WTC11 (cell line): ENCODE results near the gene RBM19.

Source experiments
- ATF6 ChIP-seq: sonication (generic); formaldehyde crosslinking; IDR thresholded peaks from 2 replicates; pipeline ENCODE4 v1.8.1; 2023; ENCODE audit warnings: mild to moderate bottlenecking, missing genetic modification reagents
- CTCF ChIP-seq: fragments of 200-600 bp; IDR thresholded peaks from 2 replicates; pipeline ENCODE4 v1.8.0; 2022; ENCODE audit warnings: antibody characterized with exemption
- FOXJ3 ChIP-seq: sonication (generic); formaldehyde crosslinking; IDR thresholded peaks from 2 replicates; pipeline ENCODE4 v1.9.0; 2021; ENCODE audit warnings: missing genetic modification reagents, mild to moderate bottlenecking, borderline replicate concordance
- FOXP1 ChIP-seq: sonication (generic); formaldehyde crosslinking; IDR thresholded peaks from 2 replicates; pipeline ENCODE4 v1.8.0; 2022; ENCODE audit warnings: missing genetic modification reagents, mild to moderate bottlenecking, moderate library complexity, borderline replicate concordance
- NFE2L1 ChIP-seq: sonication (generic); formaldehyde crosslinking; IDR thresholded peaks from 2 replicates; pipeline ENCODE4 v1.8.1; 2023; ENCODE audit warnings: missing genetic modification reagents
- PREB ChIP-seq: sonication (generic); formaldehyde crosslinking; IDR thresholded peaks from 2 replicates; pipeline ENCODE4 v1.8.1; 2022; ENCODE audit warnings: mild to moderate bottlenecking, missing genetic modification reagents, moderate library complexity, borderline replicate concordance
- SP1 ChIP-seq: sonication (generic); formaldehyde crosslinking; conservative IDR thresholded peaks from 2 replicates; pipeline ENCODE4 v1.8.1; 2022; ENCODE audit warnings: missing genetic modification reagents
- TEAD4 ChIP-seq: sonication (generic); formaldehyde crosslinking; IDR thresholded peaks from 2 replicates; pipeline ENCODE4 v1.8.0; 2022; ENCODE audit warnings: mild to moderate bottlenecking, missing genetic modification reagents
- ZBTB43 ChIP-seq: sonication (generic); formaldehyde crosslinking; IDR thresholded peaks from 2 replicates; pipeline ENCODE4 v1.8.1; 2023; ENCODE audit warnings: mild to moderate bottlenecking, missing genetic modification reagents
- ZNF423 ChIP-seq: fragments of 250-450 bp; sonication (Bioruptor Pico); IDR thresholded peaks from 2 replicates; pipeline ENCODE4 v2.1.2; 2022; ENCODE audit warnings: mild to moderate bottlenecking, moderate library complexity
- ZNF425 ChIP-seq: fragments of 250-450 bp; sonication (Bioruptor Pico); conservative IDR thresholded peaks from 2 replicates; pipeline ENCODE4 v1.9.0; 2021; ENCODE audit warnings: mild to moderate bottlenecking

- TF ChIP-seq ATF6 (CRISPR knock-in tag): no peak
- no peak for TF ChIP-seq ZBTB43 (CRISPR knock-in tag)
- TF ChIP-seq CTCF: no peak
- TF ChIP-seq ZNF423 (CRISPR knock-in tag): no peak
- TF ChIP-seq ZNF425: no peak
- TF ChIP-seq FOXP1 (CRISPR knock-in tag): no peak
- TF ChIP-seq PREB: no peak
- TF ChIP-seq TEAD4: no peak
- TF ChIP-seq NFE2L1 (CRISPR knock-in tag): no peak
- TF ChIP-seq SP1 (CRISPR knock-in tag): no peak
- no peak for TF ChIP-seq FOXJ3
These were observed 83.4 kb downstream of the RBM19 start for GRCh38 chr12:113882690-113883089.
